H1 (cell line): Measurements from ENCODE around the gene UBE2M. TPM values are rescaled to one million over a fixed set of nuclear protein-coding genes. Genes with fewer than 3 reads are reported as not detected.

ENCODE experiments used
- CTCF ChIA-PET: fragments of 300-600 bp; sonication (Branson Sonifier 250); formaldehyde crosslinking; loops from one replicate; lab custom pipeline; 2021; ENCODE audit not compliant: partially characterized antibody; lab: Charles Lee
- POLR2A ChIA-PET: fragments of 300-600 bp; sonication (Branson Sonifier 250); formaldehyde crosslinking; loops from one replicate; lab custom pipeline; 2021; ENCODE audit warnings: inconsistent platforms; ENCODE audit not compliant: partially characterized antibody; lab: Charles Lee
- DNase-seq, 2 experiments: peaks; one replicate each; pipeline versions ENCODE4 v3.0.0 to v3.0.0-alpha.2; 2010 to 2022; ENCODE audit warnings: low spot score in 2 of 2, low read depth in 1 of 2, mixed read lengths in 1 of 2
- FAIRE-seq: peaks from 2 replicates; lab custom pipeline; 2011; peaks lifted over from hg19 to GRCh38; lab: Jason Lieb, UNC
- H2AFZ ChIP-seq: 2 replicates; pipeline ENCODE4 v1.8.1; 2012; ENCODE audit warnings: low read length, inconsistent platforms
- H2AK5ac ChIP-seq: 2 replicates; pipeline ENCODE4 v1.6.1; 2013; ENCODE audit warnings: low read depth, low read length
- H2BK120ac ChIP-seq: replicated peaks from 2 replicates; pipeline ENCODE3; 2013; ENCODE audit warnings: low read depth, low read length, inconsistent platforms
- H2BK12ac ChIP-seq: 2 replicates; pipeline ENCODE4 v1.6.1; 2013; ENCODE audit warnings: low read depth, low read length
- H2BK15ac ChIP-seq: 2 replicates; pipeline ENCODE4 v1.6.1; 2013; ENCODE audit warnings: low read length
- H2BK20ac ChIP-seq: 2 replicates; pipeline ENCODE4 v1.6.1; 2013; ENCODE audit warnings: low read length
- H2BK5ac ChIP-seq: 2 replicates; pipeline ENCODE4 v1.6.1; 2013; ENCODE audit warnings: low read depth, low read length
- H3K14ac ChIP-seq: 2 replicates; pipeline ENCODE4 v1.6.1; 2013; ENCODE audit warnings: inconsistent platforms; ENCODE audit not compliant: insufficient read length
- H3K18ac ChIP-seq: 2 replicates; pipeline ENCODE4 v1.6.1; 2013; ENCODE audit warnings: low read length; ENCODE audit errors: extremely low read depth
- H3K23ac ChIP-seq: 2 replicates; pipeline ENCODE4 v1.6.1; 2013; ENCODE audit warnings: inconsistent platforms; ENCODE audit not compliant: insufficient read length
- H3K23me2 ChIP-seq: 2 replicates; pipeline ENCODE4 v1.6.1; 2013; ENCODE audit warnings: low read depth, low read length
- H3K27ac ChIP-seq: 2 replicates; pipeline ENCODE4 v1.6.1; 2011; ENCODE audit warnings: low read depth, low read length, inconsistent platforms
- H3K27me3 ChIP-seq, 4 experiments: replicated peaks in 1 of 4; 1 replicate in 1 of 4; 2 replicates in 3 of 4; pipeline versions ENCODE4 v1.6.1 to v1.8.1; 2011 to 2013; ENCODE audit warnings: low read length in 3 of 4, mild to moderate bottlenecking in 3 of 4, inconsistent platforms in 2 of 4, mixed read lengths in 2 of 4, moderate library complexity in 1 of 4; ENCODE audit not compliant: control insufficient read depth in 3 of 4, insufficient read depth in 3 of 4; ENCODE audit errors: extremely low read depth in 1 of 4
- H3K36me3 ChIP-seq, 4 experiments: 2 replicates each; pipeline versions ENCODE4 v1.6.1 to v1.8.1; 2011 to 2013; ENCODE audit warnings: mild to moderate bottlenecking in 4 of 4, low read length in 3 of 4, moderate library complexity in 2 of 4, control low read depth in 1 of 4, inconsistent platforms in 1 of 4; ENCODE audit not compliant: insufficient read depth in 4 of 4, control insufficient read depth in 2 of 4
- H3K4ac ChIP-seq: replicated peaks from 2 replicates; pipeline ENCODE3; 2013; ENCODE audit warnings: low read length, low read depth, mixed read lengths, inconsistent platforms; ENCODE audit not compliant: insufficient read length
- H3K4me1 ChIP-seq, 4 experiments: replicated peaks in 1 of 4; 1 replicate in 1 of 4; 2 replicates in 3 of 4; pipeline versions ENCODE4 v1.6.1 to v1.8.1; 2011 to 2013; ENCODE audit warnings: low read length in 3 of 4, inconsistent platforms in 2 of 4, mixed read lengths in 1 of 4; ENCODE audit not compliant: insufficient read depth in 4 of 4, control insufficient read depth in 3 of 4
- H3K4me2 ChIP-seq, 2 experiments: 2 replicates each; pipeline versions ENCODE4 v1.6.1 to v1.8.1; 2011 to 2013; ENCODE audit warnings: low read depth in 2 of 2, low read length in 2 of 2, control low read depth in 1 of 2, inconsistent platforms in 1 of 2, mild to moderate bottlenecking in 1 of 2; ENCODE audit not compliant: insufficient read depth in 1 of 2
- H3K4me3 ChIP-seq, 4 experiments: fragments of 200-600, 300-600 bp in 1 of 4; sonication (generic), shearing (Covaris generic), sonication (Bioruptor Twin) in 1 of 4; 2 replicates each; pipeline versions ENCODE4 v1.5.1 to v1.8.1; 2011 to 2016; ENCODE audit warnings: low read length in 4 of 4, low read depth in 3 of 4, control low read depth in 2 of 4, inconsistent platforms in 2 of 4, mild to moderate bottlenecking in 2 of 4, mixed read lengths in 1 of 4, moderate library complexity in 1 of 4; ENCODE audit not compliant: insufficient read depth in 2 of 4; ENCODE audit errors: extremely low read depth in 1 of 4
- H3K56ac ChIP-seq: replicated peaks from 2 replicates; pipeline ENCODE3; 2013; ENCODE audit warnings: low read depth, mild to moderate bottlenecking, mixed read lengths, low read length, inconsistent platforms; ENCODE audit not compliant: insufficient read length
- H3K79me1 ChIP-seq: 2 replicates; pipeline ENCODE4 v1.6.1; 2013; ENCODE audit warnings: low read depth, low read length, control low read depth
- H3K79me2 ChIP-seq, 2 experiments: 2 replicates each; pipeline versions ENCODE4 v1.6.1 to v1.8.1; 2012 to 2013; ENCODE audit warnings: low read length in 2 of 2, mild to moderate bottlenecking in 2 of 2, inconsistent platforms in 1 of 2; ENCODE audit not compliant: insufficient read depth in 2 of 2, control insufficient read depth in 1 of 2
- H3K9ac ChIP-seq, 4 experiments: replicated peaks in 1 of 4; 1 replicate in 1 of 4; 2 replicates in 3 of 4; pipeline versions ENCODE4 v1.6.1 to v1.8.1; 2011 to 2013; ENCODE audit warnings: low read depth in 3 of 4, low read length in 3 of 4, control low read depth in 2 of 4, mild to moderate bottlenecking in 2 of 4, moderate library complexity in 2 of 4, inconsistent platforms in 1 of 4; ENCODE audit errors: extremely low read depth in 1 of 4
- H3K9me3 ChIP-seq, 2 experiments: 2 replicates each; pipeline versions ENCODE4 v1.6.1 to v1.8.1; 2012 to 2013; ENCODE audit warnings: mild to moderate bottlenecking in 2 of 2, moderate library complexity in 2 of 2, control low read depth in 1 of 2, inconsistent platforms in 1 of 2, low read depth in 1 of 2, low read length in 1 of 2, mixed read lengths in 1 of 2; ENCODE audit not compliant: insufficient read depth in 2 of 2
- H4K20me1 ChIP-seq, 2 experiments: replicated peaks in 1 of 2; 2 replicates each; pipeline versions ENCODE3 to v1.8.1; 2011 to 2013; ENCODE audit warnings: inconsistent platforms in 2 of 2, low read length in 2 of 2, mild to moderate bottlenecking in 1 of 2; ENCODE audit not compliant: insufficient read depth in 2 of 2, control insufficient read depth in 1 of 2
- H4K5ac ChIP-seq: 2 replicates; pipeline ENCODE4 v1.6.1; 2013; ENCODE audit warnings: low read length, low read depth, mixed read lengths, inconsistent platforms; ENCODE audit not compliant: insufficient read length
- H4K8ac ChIP-seq: 2 replicates; pipeline ENCODE4 v1.8.0; 2013; ENCODE audit warnings: mild to moderate bottlenecking, moderate library complexity, low read length, inconsistent platforms; ENCODE audit not compliant: insufficient read depth; ENCODE audit errors: extremely low read depth
- H4K91ac ChIP-seq: replicated peaks from 2 replicates; pipeline ENCODE3; 2013; ENCODE audit warnings: low read length, mixed read lengths, inconsistent platforms; ENCODE audit not compliant: insufficient read length
- GABPA ChIP-seq: IDR thresholded peaks from 2 replicates; pipeline ENCODE4 v1.6.1; 2011; ENCODE audit warnings: mild to moderate bottlenecking, low read length, moderate library complexity, borderline replicate concordance; ENCODE audit not compliant: insufficient read depth
- KDM4A ChIP-seq: IDR thresholded peaks from one replicate; pipeline ENCODE4 v1.7.1; 2012; ENCODE audit warnings: low read depth, mild to moderate bottlenecking, moderate library complexity, low read length, inconsistent platforms; ENCODE audit not compliant: severe bottlenecking
- PHF8 ChIP-seq: fragments of 200-600 bp; sonication (generic); conservative IDR thresholded peaks from 2 replicates; pipeline ENCODE4 v1.7.1; 2012; ENCODE audit warnings: low read depth, mild to moderate bottlenecking, inconsistent platforms, low read length, moderate library complexity
- POLR2A ChIP-seq, 2 experiments: IDR thresholded peaks; 1 replicate in 1 of 2; 2 replicates in 1 of 2; pipeline ENCODE4 v1.6.1; 2011; ENCODE audit warnings: low read depth in 2 of 2, low read length in 2 of 2, mild to moderate bottlenecking in 2 of 2; ENCODE audit errors: control extremely low read depth in 1 of 2
- POLR2AphosphoS5 ChIP-seq: IDR thresholded peaks from 2 replicates; pipeline ENCODE4 v1.6.1; 2011; ENCODE audit warnings: low read depth, low read length
- TAF1 ChIP-seq: IDR thresholded peaks from 2 replicates; pipeline ENCODE4 v1.6.1; 2011; ENCODE audit warnings: mild to moderate bottlenecking, low read depth, low read length
- WGBS, 2 experiments: shearing (Covaris generic) in 1 of 2; methylation state at CpG; one replicate each; pipeline versions ENCODE4 v1.1.6 to v1.1.7; 2013 to 2015; ENCODE audit warnings: low lambda C conversion rate in 2 of 2, mixed read lengths in 2 of 2, inconsistent platforms in 1 of 2, low coverage in 1 of 2, missing lambda C conversion rate in 1 of 2; ENCODE audit not compliant: insufficient replicate concordance in 2 of 2, insufficient coverage in 1 of 2, insufficient read length in 1 of 2; ENCODE audit errors: extremely low coverage in 1 of 2, missing lambda C conversion rate in 1 of 2; 5-methylcytosine and 5-hydroxymethylcytosine counted together
- polyA plus RNA-seq, 7 experiments: library from polyadenylated mRNA; depleted of rRNA in 3 of 7; stranded (reverse) in 5 of 7; unstranded in 2 of 7; fragments of >200 nt in 5 of 7; fragments of 200-250 nt in 2 of 7; gene quantifications; 1 replicate in 5 of 7; 2 replicates in 1 of 7; 4 replicates in 1 of 7; pipeline versions ENCODE4 v1.2.1 to v1.2.3, GENCODE V29; 2011 to 2013; ENCODE audit warnings: missing spikeins in 2 of 7, mixed read lengths in 2 of 7
- total RNA-seq: library from RNA; stranded (reverse); fragmentation: NEBNext Ultra II Directional; extraction: Animal tissue kit (Norgen Biotek cat#: 25700); gene quantifications from 2 replicates; pipeline ENCODE4 v1.2.1, GENCODE V29; 2021
- TF ChIP-seq, protein P1 (sequence below): IDR thresholded peaks from 2 replicates; pipeline ENCODE4 v1.6.1; 2012; ENCODE audit warnings: inconsistent platforms
- TF ChIP-seq, protein P2 (sequence below): IDR thresholded peaks from 2 replicates; pipeline ENCODE4 v1.6.1; 2012; ENCODE audit warnings: inconsistent platforms

The UBE2M gene
- total and polyA plus RNA-seq, 2 of the 8 experiments (the other 6 are each of a cell fraction or from before 2014, with no cell fraction given) = 93.8 to 114 TPM

DNA sequence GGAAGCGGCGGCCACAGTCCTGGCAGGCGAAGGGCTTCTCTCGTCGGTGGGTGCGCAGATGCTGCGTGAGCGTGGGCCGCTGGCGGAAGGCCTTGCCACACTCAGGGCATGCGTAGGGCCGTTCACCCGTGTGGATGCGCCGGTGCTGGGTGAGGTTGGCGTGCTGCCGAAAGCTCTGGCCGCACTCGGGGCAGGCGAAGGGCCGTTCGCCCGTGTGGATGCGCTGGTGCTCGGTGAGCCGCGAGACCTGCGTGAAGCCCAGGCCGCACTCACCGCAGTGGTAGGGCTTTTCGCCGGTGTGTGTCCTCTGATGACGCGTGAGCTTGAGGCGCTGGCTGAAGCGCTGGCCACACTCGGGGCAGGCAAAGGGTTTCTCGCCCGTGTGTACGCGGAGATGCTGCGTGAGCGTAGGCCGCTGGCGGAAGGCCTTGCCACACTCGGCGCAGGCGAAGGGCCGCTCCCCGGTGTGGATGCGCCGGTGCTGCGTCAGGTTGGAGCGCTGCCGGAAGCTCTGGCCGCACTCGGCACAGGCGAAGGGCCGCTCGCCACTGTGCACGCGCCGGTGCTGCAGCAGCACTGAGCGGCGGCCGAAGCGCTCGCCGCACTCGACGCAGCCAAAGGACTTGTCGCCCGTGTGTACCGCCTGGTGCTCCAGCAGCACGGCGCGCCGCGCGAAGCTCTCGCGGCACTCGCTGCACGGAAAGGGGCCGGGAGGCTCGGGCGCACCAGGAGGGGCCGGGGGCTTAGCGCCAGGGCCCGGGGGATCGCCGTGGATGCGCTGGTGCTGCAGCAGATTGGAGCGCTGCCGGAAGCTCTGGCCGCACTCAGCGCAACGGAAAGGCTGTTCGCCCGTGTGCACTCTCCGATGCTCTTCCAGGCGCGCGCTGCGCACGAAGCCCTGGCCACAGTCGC lies 4.0 kb upstream of the UBE2M start:
- H3K23ac ChIP-seq = no peak overlapping the region
- H3K14ac ChIP-seq = no peak overlapping the region
- peak overlapping the region; percentile 52; the same call in 1 of the 2 replicates for H4K8ac ChIP-seq
- H3K79me2 ChIP-seq = peaks cover 3 to 7% of the 10 kb centered on the region in 2 experiments
- no peak overlapping the region for H3K56ac ChIP-seq
- peaks cover 23% of the 10 kb centered on the region for H3K23me2 ChIP-seq
- peaks cover 0 to 4% of the 10 kb centered on the region in 2 experiments for H4K20me1 ChIP-seq
- no peak overlapping the region for H4K5ac ChIP-seq
- H2BK20ac ChIP-seq = 0 out of 2 replicates have a peak overlapping the region, but pooled peaks have one; percentile 61
- WGBS, 2 experiments = 65% methylated on average over 76 of the region's 107 CpGs; no CpG with 5 or more reads in 1 of the 2 experiments
- H4K91ac ChIP-seq = peak overlapping the region; percentile 77
- H3K4me1 ChIP-seq = peaks cover 0 to 29% (median 12%) of the 10 kb centered on the region in 4 experiments; a peak in 6 of 7 replicates
- H3K27ac ChIP-seq = no peak overlapping the region
- peak overlapping the region; percentile 75; the same call in 1 of the 2 replicates for H2BK12ac ChIP-seq
- CTCF ChIA-PET = interaction anchor here (1.1 to 7.3 kb wide), 6 partner anchors 10 to 48 kb away, joined by 3 to 35 read pairs (median 4); partner anchors contain the start of gene ZBTB45
- no peak overlapping the region for H2AFZ ChIP-seq
- H2BK120ac ChIP-seq = no peak overlapping the region
- FAIRE-seq = no peak
- DNase-seq = no peak
- no peak overlapping the region; the same call in 1 of the 2 replicates for H2BK15ac ChIP-seq
- H3K79me1 ChIP-seq = no peaks in the 10 kb centered on the region; the same call in 1 of the 2 replicates
- peaks cover 0 to 16% (median 6%) of the 10 kb centered on the region in 4 experiments; a peak in 4 of 7 replicates for H3K27me3 ChIP-seq
- H2BK5ac ChIP-seq = peak overlapping the region; percentile 52; the same call in 1 of the 2 replicates
- H3K4me3 ChIP-seq = peak overlapping the region; percentile 25 to 55 (median 32)
- H3K18ac ChIP-seq = peak overlapping the region; percentile 71
- peak overlapping the region; percentile 84; the same call in 1 of the 2 replicates for H2AK5ac ChIP-seq
- H3K9ac ChIP-seq = peak overlapping the region in 3 of 4 experiments; percentile 42 to 45 (median 42); a peak in 6 of 7 replicates
- H3K4ac ChIP-seq = peak overlapping the region; percentile 94
- POLR2A ChIA-PET = interaction anchor here (0.5 to 17.2 kb wide), 9 partner anchors 8 to 57 kb away, joined by 3 to 434 read pairs (median 4); partner anchors contain the start of genes CHMP2A, MZF1, SLC27A5 and TRIM28
- H3K36me3 ChIP-seq = peaks cover 0 to 3% (median 1%) of the 10 kb centered on the region in 4 experiments; a peak in 2 of 8 replicates
- H3K4me2 ChIP-seq = peak overlapping the region; percentile 69 to 86
- H3K9me3 ChIP-seq = no peaks in the 10 kb centered on the region
- TF ChIP-seq TAF1 = peak; percentile 35; the same call in 1 of the 2 replicates
- TF ChIP-seq, protein P1, sequence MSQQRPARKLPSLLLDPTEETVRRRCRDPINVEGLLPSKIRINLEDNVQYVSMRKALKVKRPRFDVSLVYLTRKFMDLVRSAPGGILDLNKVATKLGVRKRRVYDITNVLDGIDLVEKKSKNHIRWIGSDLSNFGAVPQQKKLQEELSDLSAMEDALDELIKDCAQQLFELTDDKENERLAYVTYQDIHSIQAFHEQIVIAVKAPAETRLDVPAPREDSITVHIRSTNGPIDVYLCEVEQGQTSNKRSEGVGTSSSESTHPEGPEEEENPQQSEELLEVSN = peak; percentile 69
- TF ChIP-seq PHF8 = no peak
- TF ChIP-seq POLR2A (IDR thresholded peaks at IDR 0.05; ENCODE audit: control extremely low read depth in 1 of 2, low read depth in 2 of 2, low read length in 2 of 2) = peak in 1 of 2 experiments; percentile 48; a peak in 1 of 3 replicates
- TF ChIP-seq, protein P2, sequence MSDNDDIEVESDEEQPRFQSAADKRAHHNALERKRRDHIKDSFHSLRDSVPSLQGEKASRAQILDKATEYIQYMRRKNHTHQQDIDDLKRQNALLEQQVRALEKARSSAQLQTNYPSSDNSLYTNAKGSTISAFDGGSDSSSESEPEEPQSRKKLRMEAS = peak; percentile 40
- TF ChIP-seq GABPA = peak; percentile 18; the same call in 1 of the 2 replicates
- peak; percentile 16; the same call in 1 of the 2 replicates for TF ChIP-seq POLR2AphosphoS5
- peak; percentile 23 for TF ChIP-seq KDM4A
